GM18951 (cell line): ENCODE data around the gene GLCE.

Experiments used
- POLR2A ChIP-seq: IDR thresholded peaks from 4 replicates; pipeline ENCODE4 v1.6.1; 2011; ENCODE audit warnings: mild to moderate bottlenecking; ENCODE audit not compliant: insufficient read length, insufficient read depth; ENCODE audit errors: extremely low read depth
- in situ Hi-C: fragments of 300-500 bp; cut with MboI; formaldehyde crosslinking; loops from one replicate; pipeline ENCODE4 v1.12.0; 2022; ENCODE audit warnings: low sequenced_read_pairs, mixed read lengths, inconsistent platforms; ENCODE audit not compliant: unreplicated experiment

GLCE gene

DNA sequence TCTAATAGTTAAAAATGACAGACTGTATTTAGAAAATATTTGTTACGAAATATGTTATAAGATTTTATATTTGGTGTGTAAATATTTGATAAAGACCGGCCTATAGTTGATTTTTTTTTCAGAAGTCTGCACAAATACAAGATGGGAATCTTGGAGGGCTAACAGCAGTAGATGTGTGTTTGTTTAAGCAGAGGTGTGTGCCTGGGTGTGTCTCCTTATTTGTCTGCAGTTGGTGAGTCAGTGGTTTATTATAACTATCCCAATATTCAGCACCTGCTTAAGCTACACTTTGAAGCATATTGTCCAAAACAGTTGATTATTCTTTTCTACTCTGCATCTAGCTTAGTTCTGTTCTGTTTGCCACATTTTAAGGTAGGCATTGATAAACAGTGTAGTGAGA is 12.4 kb downstream of the GLCE start:
- TF ChIP-seq POLR2A = no peak
- in situ Hi-C loops = no loop called here

DNA sequence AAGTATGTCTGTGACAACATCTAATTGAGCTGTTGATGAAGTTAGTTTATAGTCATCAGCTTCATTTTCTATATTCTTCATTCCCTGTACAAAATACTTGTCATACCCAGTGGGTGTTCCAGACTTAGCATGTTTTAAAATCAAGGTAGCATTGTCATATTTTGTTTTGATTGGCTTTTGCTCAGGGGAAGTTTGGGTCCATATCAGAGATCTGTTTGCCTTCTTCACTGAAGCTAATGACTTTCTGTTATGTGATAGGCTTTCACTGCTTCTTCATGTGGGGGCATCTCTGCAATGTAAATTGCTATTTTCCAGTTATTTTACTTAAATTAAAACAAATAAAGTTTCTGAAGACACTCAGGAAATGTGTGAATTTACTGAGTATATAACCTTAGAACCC is 15.1 kb downstream of the GLCE start:
- in situ Hi-C loops = no loop called here
- TF ChIP-seq POLR2A = no peak

DNA sequence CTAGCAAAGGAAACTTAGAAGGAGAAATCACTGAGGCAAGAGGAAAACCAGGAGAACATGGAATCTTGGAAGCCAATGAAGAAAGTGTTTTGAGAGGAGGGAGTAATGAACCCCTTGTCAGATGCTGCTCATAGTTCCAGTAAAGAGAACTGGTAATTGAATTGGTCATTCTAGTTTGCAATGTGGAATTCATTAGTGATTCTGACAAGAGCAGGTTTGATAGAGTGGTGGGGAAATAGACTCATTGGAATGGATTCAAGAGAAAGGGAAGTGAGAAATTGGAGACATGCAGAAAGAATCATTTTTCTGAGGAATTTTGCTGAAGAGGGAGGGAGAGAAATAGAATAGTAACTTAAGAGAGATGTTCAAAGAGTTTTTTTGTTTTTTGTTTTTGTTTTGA is 21.0 kb downstream of the GLCE start:
- in situ Hi-C loops = no loop called here
- TF ChIP-seq POLR2A = no peak

DNA sequence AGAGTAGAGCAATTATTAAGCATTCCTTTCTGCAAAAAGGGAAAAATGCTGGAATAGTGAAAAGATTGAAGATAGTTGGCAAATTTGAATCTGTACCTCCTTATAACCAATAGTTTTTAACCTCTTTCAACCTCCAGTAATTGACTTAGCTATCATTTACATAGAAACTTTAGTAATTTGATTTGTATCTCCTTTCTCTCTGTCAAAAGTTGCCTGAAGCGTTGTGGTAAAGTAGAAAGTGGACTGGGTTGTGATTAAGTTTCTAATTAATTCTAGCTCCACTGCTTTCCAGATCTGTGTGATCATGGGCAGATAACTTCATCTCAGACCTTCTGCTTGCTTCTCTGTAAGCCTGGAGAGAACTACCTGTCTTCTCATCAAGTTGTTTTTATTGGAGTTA is 24.8 kb downstream of the GLCE start:
- in situ Hi-C loops = no loop called here
- no peak for TF ChIP-seq POLR2A

DNA sequence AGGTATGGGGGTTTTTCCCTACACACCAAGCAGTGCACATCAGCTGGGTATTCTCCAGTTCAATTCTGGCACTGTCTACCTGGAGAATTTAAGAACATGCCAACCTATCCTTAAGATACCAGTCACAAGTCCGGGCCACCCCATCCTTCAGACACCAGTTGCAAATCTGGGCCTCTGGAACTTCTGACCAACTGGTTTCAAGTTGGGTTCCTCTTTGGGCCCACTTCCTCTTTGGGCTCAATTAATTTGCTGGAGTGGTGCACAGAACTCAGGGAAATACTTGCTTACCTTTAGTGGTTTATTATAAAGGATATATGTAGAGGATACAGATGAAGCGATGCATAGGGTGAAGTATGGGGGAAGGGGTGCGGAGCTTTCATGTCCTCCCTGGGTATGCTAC is 25.3 kb downstream of the GLCE start:
- in situ Hi-C loops = no loop called here
- TF ChIP-seq POLR2A = no peak

DNA sequence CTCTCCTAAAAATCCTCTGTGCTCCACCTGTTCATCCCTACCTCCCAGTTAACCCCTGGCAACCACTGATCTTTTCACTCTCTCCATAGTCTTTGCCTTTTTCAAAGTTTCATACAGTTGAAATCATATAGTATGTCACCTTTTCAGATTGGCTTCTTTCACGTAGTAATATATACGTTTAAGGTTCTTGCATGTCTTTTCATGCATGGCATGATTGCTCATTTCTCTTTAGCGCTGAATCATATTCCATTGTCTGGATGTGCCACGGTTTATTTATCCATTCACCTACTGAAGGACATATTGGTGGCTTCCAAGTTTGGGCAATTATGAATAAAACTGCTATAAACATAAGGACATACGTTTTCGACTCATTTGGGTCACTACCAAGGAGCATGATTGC is 28.7 kb downstream of the GLCE start:
- no peak for TF ChIP-seq POLR2A
- in situ Hi-C loops = no loop called here

DNA sequence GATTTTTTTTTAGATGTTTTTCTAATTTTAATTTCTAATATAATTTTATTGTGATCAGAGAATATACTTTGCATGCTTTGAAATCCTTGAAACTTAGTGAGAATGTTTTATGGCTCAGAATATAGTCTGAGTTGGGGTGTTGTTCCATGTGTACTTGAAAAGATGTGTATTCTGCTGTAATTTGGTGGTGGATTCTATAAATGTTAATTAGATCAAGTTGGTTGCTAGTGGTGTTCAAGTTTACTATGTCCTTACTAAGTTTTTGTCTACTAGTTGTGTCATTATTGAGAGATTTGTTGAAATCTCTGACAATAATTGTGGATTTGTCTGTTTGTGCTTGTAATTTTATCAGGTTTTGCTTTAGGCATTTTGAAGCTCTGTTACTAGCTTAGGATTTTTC is 29.7 kb downstream of the GLCE start:
- TF ChIP-seq POLR2A = no peak
- in situ Hi-C loops = no loop called here

DNA sequence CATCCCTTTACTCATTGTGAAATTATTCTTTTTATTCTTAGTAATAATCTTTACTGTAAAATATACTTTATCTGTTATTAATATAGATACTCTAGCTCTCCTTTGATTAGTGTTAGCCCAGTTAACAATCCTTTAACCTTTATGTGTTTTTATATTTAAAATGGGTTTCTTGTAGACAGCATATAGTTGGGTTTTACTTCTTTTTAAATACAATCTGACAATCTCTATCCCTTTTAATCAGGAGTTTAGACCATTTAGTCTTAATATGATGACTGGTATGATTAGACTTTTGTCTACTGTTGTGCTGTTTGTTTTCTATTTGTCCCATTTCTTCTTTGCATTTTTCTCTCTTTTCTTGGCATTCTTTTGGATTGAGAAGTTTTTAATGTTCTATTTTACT is 30.1 kb downstream of the GLCE start:
- no peak for TF ChIP-seq POLR2A
- in situ Hi-C loops = no loop called here

DNA sequence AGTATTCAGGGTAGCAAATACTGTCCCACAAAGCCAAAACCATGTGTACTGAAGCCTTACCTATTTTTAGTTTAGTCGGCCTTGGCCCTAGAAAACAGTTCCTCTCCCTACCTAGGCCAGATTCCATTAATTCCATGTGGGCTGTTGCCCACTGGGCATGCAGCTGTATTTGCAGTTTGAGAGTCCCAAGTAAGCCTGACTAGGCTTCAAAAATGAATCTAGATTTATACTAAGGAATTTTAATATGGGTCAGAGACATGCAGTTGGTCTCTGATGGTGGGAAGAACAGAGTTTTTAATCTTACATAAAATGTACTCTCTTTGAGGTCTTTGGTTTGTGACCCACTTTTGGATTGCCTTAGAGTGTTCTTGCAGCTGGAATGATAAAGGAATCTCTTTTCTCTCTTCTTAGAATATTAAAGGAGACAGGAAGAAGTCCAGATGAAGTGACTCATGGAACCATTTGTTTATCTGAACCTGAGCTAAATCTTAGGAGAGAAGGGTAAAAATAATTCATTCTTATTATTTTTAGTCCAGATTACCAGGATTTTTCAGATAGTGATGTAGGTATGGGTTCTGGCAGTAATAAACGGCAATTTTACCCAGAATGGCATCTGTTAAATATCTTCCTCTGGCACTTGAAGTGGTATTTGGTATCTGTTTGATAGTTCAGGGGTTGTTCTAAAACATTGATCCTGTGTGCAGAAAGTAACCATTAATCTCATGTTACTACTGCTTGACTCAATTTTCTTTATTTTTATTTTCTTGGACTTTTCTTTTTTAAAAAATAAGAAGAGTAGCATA is 33.8 kb downstream of the GLCE start:
- in situ Hi-C loops = no loop called here
- no peak for TF ChIP-seq POLR2A

DNA sequence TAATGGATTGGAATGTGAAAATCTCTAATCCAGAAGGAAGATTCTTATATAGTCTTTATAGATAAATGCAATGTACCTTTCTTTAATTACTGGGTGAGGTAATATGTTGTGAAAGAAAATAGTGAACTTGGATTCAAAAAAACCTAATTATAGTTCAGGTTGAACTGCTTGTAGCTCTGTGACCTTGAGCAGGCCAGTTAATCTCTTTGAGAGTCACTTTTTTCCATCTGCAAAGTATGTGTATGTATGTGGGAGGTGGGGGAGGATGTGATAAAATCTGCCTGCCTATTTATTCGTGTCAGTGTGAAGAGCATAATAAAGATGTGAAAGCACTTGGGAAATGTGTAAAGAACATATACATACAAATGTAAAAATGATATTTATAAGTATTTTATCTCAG is 34.4 kb downstream of the GLCE start:
- in situ Hi-C loops = no loop called here
- no peak for TF ChIP-seq POLR2A

DNA sequence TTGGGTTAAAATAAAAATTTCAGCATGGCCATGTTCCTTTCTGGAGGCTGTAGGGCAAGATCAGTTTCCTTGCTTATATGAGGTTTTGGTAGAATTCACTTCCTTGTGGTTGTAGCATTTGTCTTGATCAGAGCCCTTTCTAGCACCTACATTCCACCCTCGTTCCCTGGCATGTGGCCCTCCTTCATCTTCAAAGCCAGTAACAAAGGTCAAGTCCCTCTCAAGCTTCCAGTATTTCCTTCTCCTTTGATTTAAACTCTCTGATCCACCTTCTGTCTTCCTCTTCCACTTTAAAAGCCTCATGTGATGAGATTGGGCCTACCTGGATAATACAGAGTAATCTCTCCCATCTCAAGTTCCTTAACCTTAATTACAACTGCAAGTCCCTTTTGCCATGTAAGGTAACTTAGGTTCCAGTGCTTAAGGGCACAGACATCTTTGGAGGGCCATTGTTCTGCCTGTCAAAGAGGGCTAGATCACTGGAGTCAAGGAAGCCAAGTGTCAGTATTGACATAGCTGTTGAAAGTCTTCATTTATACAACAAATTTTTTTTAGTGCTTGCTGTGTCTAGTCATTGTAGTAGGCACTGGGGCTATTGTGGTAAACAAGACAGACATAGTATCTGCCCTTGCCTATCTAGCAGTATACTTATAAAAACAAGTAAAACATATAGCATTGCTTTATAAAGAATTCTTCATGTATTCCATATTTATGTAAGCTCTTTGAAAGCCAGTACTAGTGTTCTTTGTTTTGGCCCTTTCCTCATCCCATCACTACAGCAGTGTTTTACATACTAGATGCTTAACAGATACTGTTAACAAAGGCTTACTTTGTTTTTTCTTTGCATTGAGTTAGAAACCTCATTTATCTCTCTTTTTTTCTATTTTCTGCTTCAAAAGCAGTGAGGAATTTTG is 40.7 kb downstream of the GLCE start:
- TF ChIP-seq POLR2A = no peak
- in situ Hi-C loops = no loop called here

DNA sequence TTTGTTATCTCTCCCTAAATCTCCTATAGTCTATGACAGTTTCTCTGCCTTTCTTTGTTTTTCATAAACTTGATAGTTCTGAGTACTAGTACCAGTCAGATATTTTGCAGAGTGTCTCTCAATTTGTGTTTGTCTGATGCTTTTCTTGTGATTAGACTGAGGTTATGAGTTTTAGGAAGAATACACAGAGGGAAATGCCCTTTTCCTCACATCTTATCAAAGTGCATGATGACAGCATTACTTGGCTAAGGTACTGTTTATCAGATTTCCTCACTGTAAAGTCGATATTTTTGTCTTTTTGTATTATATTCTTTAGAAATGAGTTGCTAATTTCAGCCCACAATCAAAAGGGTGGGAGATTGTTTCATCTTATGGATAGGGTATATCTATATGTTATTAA is 45.6 kb downstream of the GLCE start:
- TF ChIP-seq POLR2A = no peak
- in situ Hi-C loops = no loop called here

DNA sequence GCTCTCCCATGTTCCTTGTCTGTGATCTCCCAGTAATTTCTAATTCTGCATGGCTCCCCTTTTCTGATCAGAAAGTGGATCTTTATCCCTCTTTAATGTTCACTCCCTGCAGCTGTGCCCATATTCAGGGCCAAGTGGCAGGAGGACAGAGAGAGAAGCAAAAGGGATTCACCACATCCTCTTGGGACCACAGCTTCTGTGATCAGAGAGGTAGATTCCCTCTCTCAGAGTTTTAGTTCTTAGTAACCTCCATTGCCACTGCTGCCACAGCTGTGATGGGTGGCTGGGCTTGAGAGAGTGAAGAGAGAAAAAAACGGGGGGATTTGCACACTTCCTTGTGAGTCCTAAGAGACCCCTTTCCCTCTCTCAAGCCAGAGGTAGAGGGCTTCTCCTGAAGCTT is 49.2 kb downstream of the GLCE start:
- in situ Hi-C loops = no loop called here
- TF ChIP-seq POLR2A = no peak

DNA sequence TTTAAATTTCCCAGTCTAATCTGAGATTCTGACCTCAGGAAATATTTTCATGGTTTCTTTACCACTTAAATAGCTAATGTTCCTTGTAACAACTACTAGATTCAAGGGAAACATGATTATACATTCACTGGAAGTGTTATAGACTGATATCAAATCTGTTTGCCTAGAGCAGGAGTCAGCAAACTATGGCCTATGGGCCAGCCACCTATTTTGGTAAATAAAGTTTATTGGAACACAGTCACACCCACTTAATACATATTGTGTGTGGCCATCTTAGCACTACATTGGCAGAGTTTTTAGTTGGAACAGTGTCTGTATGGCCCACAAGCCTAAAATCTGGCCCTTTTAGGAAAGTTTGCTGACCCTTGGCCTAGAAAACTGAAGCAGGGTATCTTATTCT is 50.1 kb downstream of the GLCE start:
- no peak for TF ChIP-seq POLR2A
- in situ Hi-C loops = no loop called here
